ENCODE measurements around the gene APOB.
A peak's percentile ranks its signal among the peaks of the same experiment; 100 is the strongest.

The APOB gene

DNA sequence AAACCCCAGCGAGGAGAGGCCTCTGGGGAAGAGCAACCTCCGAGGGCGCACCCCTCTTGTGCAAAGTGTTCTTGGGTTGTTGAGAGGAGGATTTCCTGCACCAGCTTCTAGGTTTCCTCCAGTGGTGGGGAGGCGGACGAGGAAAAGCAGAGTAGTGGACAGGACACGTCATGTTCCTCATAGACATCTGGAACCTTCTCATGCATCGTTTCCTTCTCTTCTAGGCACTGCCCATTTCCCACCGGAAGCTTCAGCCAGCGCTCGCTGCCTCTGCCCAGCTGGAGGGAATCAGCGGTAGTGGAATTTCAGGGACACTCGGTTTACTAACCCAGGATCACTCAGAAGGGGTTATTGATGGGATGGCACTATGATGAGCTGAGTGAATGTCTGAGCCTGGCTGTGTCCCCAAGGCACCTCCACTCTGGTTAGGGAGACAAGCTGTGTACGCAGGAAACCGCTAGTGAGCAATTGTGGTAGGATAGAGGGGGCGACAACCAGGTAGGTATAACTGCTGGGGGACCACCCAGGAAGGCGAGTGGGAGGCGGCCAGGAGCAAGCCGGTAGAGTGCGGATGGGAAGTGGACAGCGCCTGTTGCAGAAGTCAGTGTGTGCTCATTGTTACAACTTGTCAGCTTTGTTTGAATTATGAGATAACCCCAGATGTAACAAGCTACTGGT, 960 bp upstream of the APOB start:
- TF ChIP-seq EZH2phosphoT487 (IDR thresholded peaks at IDR 0.05; ENCODE audit: borderline replicate concordance, low read length) = no peak
- TF ChIP-seq, protein P1, sequence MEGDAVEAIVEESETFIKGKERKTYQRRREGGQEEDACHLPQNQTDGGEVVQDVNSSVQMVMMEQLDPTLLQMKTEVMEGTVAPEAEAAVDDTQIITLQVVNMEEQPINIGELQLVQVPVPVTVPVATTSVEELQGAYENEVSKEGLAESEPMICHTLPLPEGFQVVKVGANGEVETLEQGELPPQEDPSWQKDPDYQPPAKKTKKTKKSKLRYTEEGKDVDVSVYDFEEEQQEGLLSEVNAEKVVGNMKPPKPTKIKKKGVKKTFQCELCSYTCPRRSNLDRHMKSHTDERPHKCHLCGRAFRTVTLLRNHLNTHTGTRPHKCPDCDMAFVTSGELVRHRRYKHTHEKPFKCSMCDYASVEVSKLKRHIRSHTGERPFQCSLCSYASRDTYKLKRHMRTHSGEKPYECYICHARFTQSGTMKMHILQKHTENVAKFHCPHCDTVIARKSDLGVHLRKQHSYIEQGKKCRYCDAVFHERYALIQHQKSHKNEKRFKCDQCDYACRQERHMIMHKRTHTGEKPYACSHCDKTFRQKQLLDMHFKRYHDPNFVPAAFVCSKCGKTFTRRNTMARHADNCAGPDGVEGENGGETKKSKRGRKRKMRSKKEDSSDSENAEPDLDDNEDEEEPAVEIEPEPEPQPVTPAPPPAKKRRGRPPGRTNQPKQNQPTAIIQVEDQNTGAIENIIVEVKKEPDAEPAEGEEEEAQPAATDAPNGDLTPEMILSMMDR (IDR thresholded peaks at IDR 0.05; ENCODE audit: low read depth, low read length, poor library complexity, severe bottlenecking) = no peak
- no peaks in the 10 kb centered on the region for H3K9me2 ChIP-seq (replicated peaks; ENCODE audit: control insufficient read depth, low read length)
- H3K4me2 ChIP-seq (ENCODE audit: low read length) = no peak overlapping the region
- H3K4me3 ChIP-seq (ENCODE audit: low read length) = no peak overlapping the region
- no peaks in the 10 kb centered on the region for H3F3A ChIP-seq (ENCODE audit: control insufficient read depth, insufficient read depth)
- H3K9me3 ChIP-seq (ENCODE audit: control insufficient read depth, insufficient read depth, low read length) = no peaks in the 10 kb centered on the region
- no peaks in the 10 kb centered on the region for H3K4me1 ChIP-seq (ENCODE audit: control insufficient read depth, low read length)
- no peak overlapping the region for H3K27ac ChIP-seq (ENCODE audit: low read depth, low read length)
- peaks cover 8% of the 10 kb centered on the region for H3K27me3 ChIP-seq (ENCODE audit: control insufficient read depth, low read length)
- H3K36me3 ChIP-seq (ENCODE audit: control insufficient read depth, low read length) = no peaks in the 10 kb centered on the region
- H4K20me1 ChIP-seq (ENCODE audit: control insufficient read depth, insufficient read depth, low read depth, low read length) = no peaks in the 10 kb centered on the region
- no peaks in the 10 kb centered on the region for H3K79me2 ChIP-seq (ENCODE audit: control insufficient read depth, low read length)

DNA sequence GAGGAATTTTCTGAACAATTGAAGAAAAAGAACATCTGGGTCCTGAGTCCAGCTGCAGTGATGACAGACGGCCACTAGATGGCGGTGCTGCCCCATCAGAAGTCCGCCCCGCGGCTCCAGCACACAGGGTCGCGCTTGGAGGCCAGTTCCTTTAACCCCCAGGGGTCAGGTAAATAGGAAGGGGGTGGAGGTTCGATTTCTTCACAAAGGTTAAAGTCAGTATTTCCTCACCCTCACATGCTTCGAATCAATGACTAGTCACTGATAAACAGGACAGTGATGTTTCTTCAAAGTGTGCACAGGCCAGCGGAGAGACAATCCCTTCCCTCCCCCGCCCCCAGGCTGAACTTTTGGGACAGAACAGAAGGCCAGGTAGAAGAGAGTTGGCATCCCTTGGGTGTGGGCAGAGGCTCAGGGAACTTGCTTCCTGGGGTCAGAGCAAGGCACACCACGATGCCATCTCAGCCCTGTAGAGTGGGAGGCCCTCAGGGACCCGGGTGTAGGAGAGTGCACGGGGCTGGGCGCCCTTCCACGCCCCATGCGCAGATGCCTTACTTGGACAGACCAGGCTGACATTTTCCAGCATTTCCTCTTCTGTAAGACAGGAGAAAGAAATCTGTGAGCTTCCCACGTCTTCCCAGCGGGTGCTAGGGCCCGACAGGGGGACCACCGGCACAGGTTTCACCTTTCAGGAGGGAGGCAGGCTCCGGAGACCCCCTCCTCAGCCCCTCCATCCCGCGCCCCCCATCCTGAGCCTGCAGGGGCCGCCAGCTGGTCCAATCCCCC, 722 bp downstream of the APOB start:
- Histone ChIP-seq H3K4me1 (ENCODE audit: control insufficient read depth, low read length) (no peaks in the 10 kb centered on the region), H3K4me3 (ENCODE audit: low read length) (no peak overlapping the region), H3K9me3 (ENCODE audit: control insufficient read depth, insufficient read depth, low read length) (no peaks in the 10 kb centered on the region), H3K79me2 (ENCODE audit: control insufficient read depth, low read length) (no peaks in the 10 kb centered on the region), H4K20me1 (ENCODE audit: control insufficient read depth, insufficient read depth, low read depth, low read length) (no peaks in the 10 kb centered on the region), H3K4me2 (ENCODE audit: low read length) (no peak overlapping the region), H3K27ac (ENCODE audit: low read depth, low read length) (no peak overlapping the region), H3K9me2 (replicated peaks; ENCODE audit: control insufficient read depth, low read length) (no peaks in the 10 kb centered on the region), H3K36me3 (ENCODE audit: control insufficient read depth, low read length) (no peaks in the 10 kb centered on the region), H3K27me3 (ENCODE audit: control insufficient read depth, low read length) (peaks cover 8% of the 10 kb centered on the region), H3F3A (ENCODE audit: control insufficient read depth, insufficient read depth) (no peaks in the 10 kb centered on the region)
- TF ChIP-seq EZH2phosphoT487 (IDR thresholded peaks at IDR 0.05; ENCODE audit: borderline replicate concordance, low read length) = no peak
- TF ChIP-seq, protein P1 (IDR thresholded peaks at IDR 0.05; ENCODE audit: low read depth, low read length, poor library complexity, severe bottlenecking) = peak; percentile 98

DNA sequence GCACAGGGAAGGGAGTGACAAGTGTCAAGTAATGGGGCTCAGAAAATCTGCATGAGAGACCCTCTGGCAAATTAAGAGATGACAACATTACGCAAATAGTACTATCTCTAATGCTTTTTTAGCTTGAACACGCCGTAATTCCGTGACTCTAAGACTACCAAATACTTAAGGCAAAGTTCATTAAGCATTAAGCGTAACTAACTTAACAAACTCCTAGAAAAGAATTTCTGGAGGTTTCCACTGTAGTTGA, 1.2 kb downstream of the APOB start:
- H3K4me1 ChIP-seq (ENCODE audit: control insufficient read depth, low read length) = no peaks in the 10 kb centered on the region
- no peak overlapping the region for H3K4me3 ChIP-seq (ENCODE audit: low read length)
- H3F3A ChIP-seq (ENCODE audit: control insufficient read depth, insufficient read depth) = no peaks in the 10 kb centered on the region
- H3K27me3 ChIP-seq (ENCODE audit: control insufficient read depth, low read length) = peaks cover 8% of the 10 kb centered on the region
- no peaks in the 10 kb centered on the region for H3K79me2 ChIP-seq (ENCODE audit: control insufficient read depth, low read length)
- TF ChIP-seq EZH2phosphoT487 (IDR thresholded peaks at IDR 0.05; ENCODE audit: borderline replicate concordance, low read length) = no peak
- TF ChIP-seq, protein P1 (IDR thresholded peaks at IDR 0.05; ENCODE audit: low read depth, low read length, poor library complexity, severe bottlenecking) = no peak
- H4K20me1 ChIP-seq (ENCODE audit: control insufficient read depth, insufficient read depth, low read depth, low read length) = no peaks in the 10 kb centered on the region
- no peaks in the 10 kb centered on the region for H3K9me2 ChIP-seq (replicated peaks; ENCODE audit: control insufficient read depth, low read length)
- no peaks in the 10 kb centered on the region for H3K36me3 ChIP-seq (ENCODE audit: control insufficient read depth, low read length)
- H3K9me3 ChIP-seq (ENCODE audit: control insufficient read depth, insufficient read depth, low read length) = no peaks in the 10 kb centered on the region
- H3K4me2 ChIP-seq (ENCODE audit: low read length) = no peak overlapping the region
- no peak overlapping the region for H3K27ac ChIP-seq (ENCODE audit: low read depth, low read length)

Measured in DOHH2 (cell line).